Smooth muscle cell (in vitro differentiated cells): ENCODE results near the gene AXL. TPM values are rescaled to one million over a fixed set of nuclear protein-coding genes. Genes with fewer than 3 reads are reported as not detected.

Experiments used
- DNase-seq: peaks from one replicate; lab custom pipeline; 2025; ENCODE audit not compliant: unreplicated experiment; lab: John Stamatoyannopoulos, UW
- H2AFZ ChIP-seq: fragments of 200-600 bp; sonication (generic); 2 replicates; pipeline ENCODE4 v1.6.0; 2016; ENCODE audit warnings: antibody characterized with exemption, low read depth, mild to moderate bottlenecking
- H3F3A ChIP-seq: fragments of 200-600 bp; sonication (generic); 2 replicates; pipeline ENCODE4 v1.6.0; 2017; ENCODE audit warnings: antibody characterized with exemption, low read depth
- H3K27ac ChIP-seq: fragments of 200-600 bp; sonication (generic); 2 replicates; pipeline ENCODE4 v1.5.1; 2016; ENCODE audit warnings: low read depth, mild to moderate bottlenecking
- H3K27me3 ChIP-seq: fragments of 200-600 bp; sonication (generic); 2 replicates; pipeline ENCODE4 v1.6.1; 2016; ENCODE audit warnings: low read depth, mild to moderate bottlenecking
- H3K36me3 ChIP-seq: fragments of 200-600 bp; sonication (generic); 2 replicates; pipeline ENCODE4 v1.5.1; 2016; ENCODE audit warnings: low read depth
- H3K4me1 ChIP-seq: fragments of 200-600 bp; sonication (generic); 2 replicates; pipeline ENCODE4 v1.5.1; 2016; ENCODE audit warnings: low read depth
- H3K4me2 ChIP-seq: fragments of 200-600 bp; sonication (generic); 2 replicates; pipeline ENCODE4 v1.6.0; 2016; ENCODE audit warnings: mild to moderate bottlenecking
- H3K4me3 ChIP-seq: fragments of 200-600 bp; sonication (generic); 2 replicates; pipeline ENCODE4 v1.5.1; 2016; ENCODE audit warnings: mild to moderate bottlenecking
- H3K79me2 ChIP-seq: fragments of 200-600 bp; sonication (generic); 2 replicates; pipeline ENCODE4 v1.6.0; 2016; ENCODE audit warnings: low read depth, mild to moderate bottlenecking
- H3K9ac ChIP-seq: fragments of 200-600 bp; sonication (generic); 2 replicates; pipeline ENCODE4 v1.6.0; 2016; ENCODE audit warnings: low read depth
- H3K9me3 ChIP-seq: fragments of 200-600 bp; sonication (generic); replicated peaks from 2 replicates; pipeline ENCODE4 v1.5.1; 2016; ENCODE audit warnings: low read depth
- H4K20me1 ChIP-seq: fragments of 200-600 bp; sonication (generic); 2 replicates; pipeline ENCODE4 v1.6.0; 2016; ENCODE audit warnings: low read depth
- WGBS: methylation state at CpG from one replicate; pipeline ENCODE4 v1.1.7; 2016; ENCODE audit warnings: low lambda C conversion rate; 5-methylcytosine and 5-hydroxymethylcytosine counted together
- polyA plus RNA-seq: library from polyadenylated mRNA; unstranded; fragments of >200 nt; fragmentation: Nextera tagmentation; extraction: Ambion mirVana; gene quantifications from 2 replicates; pipeline ENCODE4 v1.2.1, GENCODE V29; 2016
- total RNA-seq: library from RNA; depleted of rRNA; stranded (reverse); fragments of >200 nt; gene quantifications from 2 replicates; pipeline ENCODE4 v1.2.3, GENCODE V29; 2014
- TF ChIP-seq, protein P1 (sequence below): fragments of 200-600 bp; sonication (generic); IDR thresholded peaks from 2 replicates; pipeline ENCODE4 v1.5.1; 2017; ENCODE audit warnings: borderline replicate concordance, mild to moderate bottlenecking, antibody characterized with exemption; ENCODE audit not compliant: insufficient read depth, poor library complexity, severe bottlenecking

AXL gene
- total and polyA plus RNA-seq, 2 experiments from 2014 or later = 16.9 to 71.2 TPM

DNA sequence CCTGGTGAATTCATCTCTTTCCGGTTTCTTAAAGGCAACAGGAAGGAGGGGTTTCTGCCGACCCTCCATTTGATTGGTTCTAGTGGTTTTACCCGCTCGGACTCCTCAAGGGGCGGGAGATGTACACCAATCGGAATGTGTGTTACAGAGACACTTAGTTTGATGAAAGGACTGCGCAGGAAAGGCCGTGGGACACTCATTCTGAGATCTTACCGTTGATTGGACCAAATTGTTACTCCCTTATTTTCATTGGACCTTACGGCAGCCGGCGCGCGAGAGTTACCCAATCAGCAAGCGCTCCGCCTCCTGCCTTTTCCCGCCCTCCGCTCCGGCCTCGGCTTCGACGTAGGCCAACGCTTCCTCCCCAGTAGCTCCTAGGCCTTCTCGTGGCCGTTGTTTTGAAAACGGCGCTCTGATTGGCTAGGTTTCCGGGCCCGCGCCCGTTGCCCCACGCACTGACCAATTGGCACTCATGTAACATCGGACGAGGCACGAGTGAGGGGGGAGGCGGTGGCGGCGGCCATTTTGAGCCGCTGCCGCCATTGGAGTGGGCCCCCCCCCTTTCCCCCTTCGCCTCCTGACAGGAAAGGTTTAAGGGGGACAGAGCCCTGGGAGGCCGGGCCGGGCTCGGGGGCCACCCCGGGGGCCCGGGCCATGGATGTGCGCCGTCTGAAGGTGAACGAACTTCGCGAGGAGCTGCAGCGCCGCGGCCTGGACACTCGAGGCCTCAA lies 45.0 kb downstream of the AXL start, which contains the start of gene HNRNPUL1:
HNRNPUL1 (plus strand) TSS at position 523 of the 731 bp plus-strand sequence; CDS start at position 655, 132 bp downstream.
- Histone ChIP-seq H3K4me2 (peak within 1 kb of the TSS; percentile 96), H3K79me2 (peaks cover 47% of the 10 kb centered on the region)

GRCh38 chr19:41264581-41265394 lies 45.8 kb downstream of the AXL start:
- TF ChIP-seq, protein P1, sequence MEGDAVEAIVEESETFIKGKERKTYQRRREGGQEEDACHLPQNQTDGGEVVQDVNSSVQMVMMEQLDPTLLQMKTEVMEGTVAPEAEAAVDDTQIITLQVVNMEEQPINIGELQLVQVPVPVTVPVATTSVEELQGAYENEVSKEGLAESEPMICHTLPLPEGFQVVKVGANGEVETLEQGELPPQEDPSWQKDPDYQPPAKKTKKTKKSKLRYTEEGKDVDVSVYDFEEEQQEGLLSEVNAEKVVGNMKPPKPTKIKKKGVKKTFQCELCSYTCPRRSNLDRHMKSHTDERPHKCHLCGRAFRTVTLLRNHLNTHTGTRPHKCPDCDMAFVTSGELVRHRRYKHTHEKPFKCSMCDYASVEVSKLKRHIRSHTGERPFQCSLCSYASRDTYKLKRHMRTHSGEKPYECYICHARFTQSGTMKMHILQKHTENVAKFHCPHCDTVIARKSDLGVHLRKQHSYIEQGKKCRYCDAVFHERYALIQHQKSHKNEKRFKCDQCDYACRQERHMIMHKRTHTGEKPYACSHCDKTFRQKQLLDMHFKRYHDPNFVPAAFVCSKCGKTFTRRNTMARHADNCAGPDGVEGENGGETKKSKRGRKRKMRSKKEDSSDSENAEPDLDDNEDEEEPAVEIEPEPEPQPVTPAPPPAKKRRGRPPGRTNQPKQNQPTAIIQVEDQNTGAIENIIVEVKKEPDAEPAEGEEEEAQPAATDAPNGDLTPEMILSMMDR = no peak
- peak; percentile 57 for DNase-seq
- no peaks in the 10 kb centered on the region for H3F3A ChIP-seq
- H3K4me2 ChIP-seq = peak overlapping the region; percentile 96
- H2AFZ ChIP-seq = no peak overlapping the region
- peaks cover 39% of the 10 kb centered on the region for H4K20me1 ChIP-seq
- peak overlapping the region; percentile 96 for H3K9ac ChIP-seq
- H3K4me3 ChIP-seq = peak overlapping the region; percentile 66
- peaks cover 15% of the 10 kb centered on the region for H3K4me1 ChIP-seq
- 0% methylated on average over 32 of the region's 75 CpGs for WGBS
- H3K27me3 ChIP-seq = no peaks in the 10 kb centered on the region
- H3K79me2 ChIP-seq = peaks cover 54% of the 10 kb centered on the region
- peaks cover 13% of the 10 kb centered on the region for H3K36me3 ChIP-seq
- no peaks in the 10 kb centered on the region for H3K9me3 ChIP-seq
- peak overlapping the region; percentile 97 for H3K27ac ChIP-seq

More for the DNA sequence above, 45.0 kb downstream of the AXL start, which contains the start of gene HNRNPUL1:
- Histone ChIP-seq H3K9me3 (no peaks in the 10 kb centered on the region), H3K27ac (peak within 1 kb of the TSS; percentile 97), H2AFZ (no peak within 1 kb of the TSS), H3F3A (peaks cover under 1% of the 10 kb centered on the region), H3K36me3 (peaks cover 11% of the 10 kb centered on the region), H3K9ac (peak within 1 kb of the TSS; percentile 96), H3K4me1 (peaks cover 15% of the 10 kb centered on the region), H4K20me1 (peaks cover 31% of the 10 kb centered on the region), H3K27me3 (no peaks in the 10 kb centered on the region), H3K4me3 (peak within 1 kb of the TSS; percentile 66)
- TF ChIP-seq, protein P1 = peak; percentile 32
- 1% methylated on average over 55 of the region's 55 CpGs for WGBS
- peak; percentile 98 for DNase-seq

DNA sequence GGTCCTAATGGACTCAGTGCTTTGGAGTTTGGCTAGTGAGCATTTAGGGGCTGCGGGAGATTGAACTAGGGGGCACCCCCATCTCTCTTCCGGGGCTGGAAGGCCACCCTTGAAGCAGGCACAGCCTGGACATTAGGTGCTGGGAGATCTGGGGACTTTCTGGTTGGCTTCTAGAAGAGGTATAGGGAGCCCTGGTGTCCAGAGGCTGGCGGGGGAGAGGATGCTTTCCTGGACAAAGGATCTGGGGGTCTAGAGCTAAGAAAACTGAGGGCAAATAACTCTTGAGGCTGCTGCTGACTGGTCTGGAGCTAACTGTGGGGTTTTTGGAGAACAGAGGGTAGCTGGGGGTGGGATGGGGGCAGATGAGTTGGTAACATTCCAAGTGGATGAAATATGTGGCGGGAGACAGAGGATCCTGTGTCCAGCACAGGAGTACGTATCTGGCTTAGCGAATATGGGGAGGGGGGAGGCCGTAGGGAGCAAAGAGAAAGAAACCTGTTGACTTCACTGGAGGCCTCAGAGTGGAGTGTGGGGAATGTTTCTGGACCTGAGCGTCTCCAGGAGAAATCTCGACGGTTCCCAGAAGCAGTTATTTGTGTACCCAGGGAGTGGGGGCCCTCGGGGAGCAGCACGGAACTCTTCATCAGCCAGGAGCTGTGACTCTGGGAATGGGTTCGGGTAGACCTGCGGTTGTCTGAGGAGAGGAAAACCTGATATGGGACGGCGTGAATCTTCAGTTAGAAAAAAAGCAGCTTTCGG lies 46.6 kb downstream of the AXL start:
- no peak for DNase-seq

More for the DNA sequence above, 46.6 kb downstream of the AXL start:
- Histone ChIP-seq H3K4me2 (peak overlapping the region; percentile 96), H3K9ac (peak overlapping the region; percentile 96), H3K36me3 (peaks cover 13% of the 10 kb centered on the region), H3F3A (no peaks in the 10 kb centered on the region), H3K4me3 (peak overlapping the region; percentile 66), H2AFZ (no peak overlapping the region), H3K4me1 (peaks cover 15% of the 10 kb centered on the region), H3K27ac (peak overlapping the region; percentile 97), H3K9me3 (no peaks in the 10 kb centered on the region), H4K20me1 (peaks cover 43% of the 10 kb centered on the region), H3K79me2 (peaks cover 59% of the 10 kb centered on the region), H3K27me3 (no peaks in the 10 kb centered on the region)
- WGBS = 6% methylated on average over 17 of the region's 17 CpGs
- TF ChIP-seq, protein P1 = no peak
